GM11168 (cell line): ENCODE data around the gene TTYH1.
"Not testable (repeated sequence)": the region's sequence is repeated elsewhere in the genome, so short reads cannot be mapped to it uniquely, and the experiment has no call there.

Source experiments
- in situ Hi-C: fragments of 300-500 bp; cut with MboI; formaldehyde crosslinking; loops from one replicate; pipeline ENCODE4 v1.12.0; 2022; ENCODE audit warnings: low sequenced_read_pairs; ENCODE audit not compliant: unreplicated experiment

The TTYH1 gene

GRCh38 chr19:54434873-54435214 is 19.6 kb downstream of the TTYH1 start:
- in situ Hi-C loops: no loop called here

- in situ Hi-C loops: no loop called here
Observed at GRCh38 chr19:54435551-54436016, 20.3 kb downstream of the TTYH1 start.

GRCh38 chr19:54436031-54436523 is 20.8 kb downstream of the TTYH1 start:
- in situ Hi-C loops: no loop called here

- in situ Hi-C loops: no loop called here
Observed at GRCh38 chr19:54436628-54437252, 21.5 kb downstream of the TTYH1 start.

GRCh38 chr19:54439174-54439851 is 24.0 kb downstream of the TTYH1 start:
- in situ Hi-C loops: no loop called here

GRCh38 chr19:54440641-54441040 is 25.4 kb downstream of the TTYH1 start:
- in situ Hi-C loops: no loop called here

- in situ Hi-C loops: no loop called here
Observed at GRCh38 chr19:54444737-54445136, 29.5 kb downstream of the TTYH1 start.

- in situ Hi-C loops: not testable (repeated sequence)
Observed at GRCh38 chr19:54446349-54446748, 31.1 kb downstream of the TTYH1 start.

- in situ Hi-C loops: no loop called here
Observed at GRCh38 chr19:54448040-54448773, 32.9 kb downstream of the TTYH1 start.

GRCh38 chr19:54448774-54449700 is 33.8 kb downstream of the TTYH1 start, which contains the start of gene LENG8:
Gene LENG8, plus strand, starts transcription at chr19:54449199. Its CDS starts 2,146 bp downstream, at chr19:54451345.
- in situ Hi-C loops: no loop called here

GRCh38 chr19:54449701-54450069 is 34.4 kb downstream of the TTYH1 start:
- in situ Hi-C loops: no loop called here

GRCh38 chr19:54451331-54451871 is 36.1 kb downstream of the TTYH1 start:
- in situ Hi-C loops: no loop called here

- in situ Hi-C loops: no loop called here
Observed at GRCh38 chr19:54451997-54452396, 36.7 kb downstream of the TTYH1 start.

- in situ Hi-C loops: no loop called here
Observed at GRCh38 chr19:54452626-54453025, 37.4 kb downstream of the TTYH1 start.

- in situ Hi-C loops: no loop called here
Observed at GRCh38 chr19:54453921-54454780, 38.9 kb downstream of the TTYH1 start.

- in situ Hi-C loops: no loop called here
Observed at GRCh38 chr19:54454781-54455675, 39.8 kb downstream of the TTYH1 start.

- in situ Hi-C loops: no loop called here
Observed at GRCh38 chr19:54455786-54456422, 40.6 kb downstream of the TTYH1 start.
